ENCODE measurements around the gene ZFR2.

Gene ZFR2

GRCh38 chr19:3762501-3763459 lies 106.1 kb downstream of the ZFR2 start, which contains the start of gene MRPL54:
Gene MRPL54 (plus strand): TSS chr19:3762682. CDS start chr19:3762701, 19 bp downstream.
- TF ChIP-seq SIN3A (IDR thresholded peaks at IDR 0.05; ENCODE audit: borderline replicate concordance, insufficient read depth, low read length) (0 out of 2 replicates have a peak, but pooled peaks have one; percentile 17), TAF1 (IDR thresholded peaks at IDR 0.05; ENCODE audit: borderline replicate concordance, insufficient read depth, low read length) (peak; percentile 83), FOXP2 (optimal IDR thresholded peaks at IDR 0.05; ENCODE audit: borderline replicate concordance, extremely low read depth, extremely low read length, insufficient read depth) (peak; percentile 59), POLR2AphosphoS5 (IDR thresholded peaks at IDR 0.05; ENCODE audit: low read depth, low read length) (peak; percentile 93)
- TF ChIP-seq, protein P1, sequence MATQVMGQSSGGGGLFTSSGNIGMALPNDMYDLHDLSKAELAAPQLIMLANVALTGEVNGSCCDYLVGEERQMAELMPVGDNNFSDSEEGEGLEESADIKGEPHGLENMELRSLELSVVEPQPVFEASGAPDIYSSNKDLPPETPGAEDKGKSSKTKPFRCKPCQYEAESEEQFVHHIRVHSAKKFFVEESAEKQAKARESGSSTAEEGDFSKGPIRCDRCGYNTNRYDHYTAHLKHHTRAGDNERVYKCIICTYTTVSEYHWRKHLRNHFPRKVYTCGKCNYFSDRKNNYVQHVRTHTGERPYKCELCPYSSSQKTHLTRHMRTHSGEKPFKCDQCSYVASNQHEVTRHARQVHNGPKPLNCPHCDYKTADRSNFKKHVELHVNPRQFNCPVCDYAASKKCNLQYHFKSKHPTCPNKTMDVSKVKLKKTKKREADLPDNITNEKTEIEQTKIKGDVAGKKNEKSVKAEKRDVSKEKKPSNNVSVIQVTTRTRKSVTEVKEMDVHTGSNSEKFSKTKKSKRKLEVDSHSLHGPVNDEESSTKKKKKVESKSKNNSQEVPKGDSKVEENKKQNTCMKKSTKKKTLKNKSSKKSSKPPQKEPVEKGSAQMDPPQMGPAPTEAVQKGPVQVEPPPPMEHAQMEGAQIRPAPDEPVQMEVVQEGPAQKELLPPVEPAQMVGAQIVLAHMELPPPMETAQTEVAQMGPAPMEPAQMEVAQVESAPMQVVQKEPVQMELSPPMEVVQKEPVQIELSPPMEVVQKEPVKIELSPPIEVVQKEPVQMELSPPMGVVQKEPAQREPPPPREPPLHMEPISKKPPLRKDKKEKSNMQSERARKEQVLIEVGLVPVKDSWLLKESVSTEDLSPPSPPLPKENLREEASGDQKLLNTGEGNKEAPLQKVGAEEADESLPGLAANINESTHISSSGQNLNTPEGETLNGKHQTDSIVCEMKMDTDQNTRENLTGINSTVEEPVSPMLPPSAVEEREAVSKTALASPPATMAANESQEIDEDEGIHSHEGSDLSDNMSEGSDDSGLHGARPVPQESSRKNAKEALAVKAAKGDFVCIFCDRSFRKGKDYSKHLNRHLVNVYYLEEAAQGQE (IDR thresholded peaks at IDR 0.05; ENCODE audit: insufficient read depth in 1 of 2, low read depth in 2 of 2, low read length in 2 of 2) = peak in 1 of 2 experiments; percentile 34; a peak in 1 of 4 replicates

GRCh38 chr19:3762130-3762473 lies 106.7 kb downstream of the ZFR2 start:
- TF ChIP-seq SIN3A (IDR thresholded peaks at IDR 0.05; ENCODE audit: borderline replicate concordance, insufficient read depth, low read length) (no peak), FOXP2 (optimal IDR thresholded peaks at IDR 0.05; ENCODE audit: borderline replicate concordance, extremely low read depth, extremely low read length, insufficient read depth) (no peak), TAF1 (IDR thresholded peaks at IDR 0.05; ENCODE audit: borderline replicate concordance, insufficient read depth, low read length) (no peak), POLR2AphosphoS5 (IDR thresholded peaks at IDR 0.05; ENCODE audit: low read depth, low read length) (no peak)
- TF ChIP-seq, protein P1 (IDR thresholded peaks at IDR 0.05; ENCODE audit: insufficient read depth in 1 of 2, low read depth in 2 of 2, low read length in 2 of 2) = no peak

GRCh38 chr19:3761382-3762129 lies 107.3 kb downstream of the ZFR2 start, which contains the start of gene APBA3:
Gene APBA3 (minus strand): TSS chr19:3761692. CDS start chr19:3760264, 1,428 bp downstream.
- TF ChIP-seq TAF1 (IDR thresholded peaks at IDR 0.05; ENCODE audit: borderline replicate concordance, insufficient read depth, low read length) = 0 out of 2 replicates have a peak, but pooled peaks have one; percentile 68
- peak; percentile 86 for TF ChIP-seq POLR2AphosphoS5 (IDR thresholded peaks at IDR 0.05; ENCODE audit: low read depth, low read length)
- TF ChIP-seq FOXP2 (optimal IDR thresholded peaks at IDR 0.05; ENCODE audit: borderline replicate concordance, extremely low read depth, extremely low read length, insufficient read depth) = peak; percentile 56
- TF ChIP-seq SIN3A (IDR thresholded peaks at IDR 0.05; ENCODE audit: borderline replicate concordance, insufficient read depth, low read length) = no peak
- TF ChIP-seq, protein P1 (IDR thresholded peaks at IDR 0.05; ENCODE audit: insufficient read depth in 1 of 2, low read depth in 2 of 2, low read length in 2 of 2) = no peak

DNA sequence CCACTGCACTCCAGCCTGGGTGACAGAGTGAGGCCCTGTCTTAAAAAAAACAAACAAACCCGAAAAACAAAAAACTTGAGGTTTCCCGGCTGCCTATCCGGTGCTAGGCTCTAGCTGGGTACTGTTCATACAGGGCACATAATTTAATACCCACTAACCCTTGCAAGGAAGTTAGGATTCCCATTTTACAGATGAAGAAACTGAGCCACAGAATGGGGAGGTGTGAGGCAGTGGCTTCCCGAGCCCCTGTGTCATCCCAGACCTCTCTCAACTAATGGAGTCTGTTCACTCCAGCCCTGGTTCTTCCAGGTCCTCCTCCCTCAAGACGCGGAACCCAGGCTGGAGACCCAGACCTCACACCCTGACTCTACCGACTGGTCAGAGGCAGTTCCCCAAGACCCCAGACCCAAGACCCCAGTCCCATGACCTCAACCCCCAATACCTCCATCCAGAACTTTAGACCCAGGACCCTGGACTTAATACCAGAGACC lies 107.9 kb downstream of the ZFR2 start:
- no peak for TF ChIP-seq TAF1 (IDR thresholded peaks at IDR 0.05; ENCODE audit: borderline replicate concordance, insufficient read depth, low read length)
- TF ChIP-seq FOXP2 (optimal IDR thresholded peaks at IDR 0.05; ENCODE audit: borderline replicate concordance, extremely low read depth, extremely low read length, insufficient read depth) = no peak
- no peak for TF ChIP-seq SIN3A (IDR thresholded peaks at IDR 0.05; ENCODE audit: borderline replicate concordance, insufficient read depth, low read length)
